Lower leg skin (tissue), 4 donors: ENCODE results near the gene SCAF8. TPM values are rescaled to one million over a fixed set of nuclear protein-coding genes. Genes with fewer than 3 reads are reported as not detected.

ENCODE experiments used
- DNase-seq, 2 donors: peaks; one replicate each; pipeline ENCODE4 v3.0.0-alpha.2; 2019; ENCODE audit warnings: low spot score in 2 of 2
- H3K4me3 ChIP-seq: fragments of 200-600 bp; sonication (generic); 2 replicates; pipeline ENCODE4 v1.5.1; 2017; ENCODE audit warnings: mild to moderate bottlenecking, low read depth; ENCODE audit not compliant: poor library complexity, severe bottlenecking
- POLR2A ChIP-seq, 2 donors: fragments of 450-650 bp; IDR thresholded peaks; one replicate each; pipeline ENCODE4 v1.6.1; 2016 to 2017; ENCODE audit warnings: antibody characterized with exemption in 2 of 2, mild to moderate bottlenecking in 1 of 2, moderate library complexity in 1 of 2
- WGBS, 2 donors: methylation state at CpG; one replicate each; pipeline ENCODE4 v1.1.5; 2018; 5-methylcytosine and 5-hydroxymethylcytosine counted together
- intact Hi-C: fragments of 100-400 bp; cut with DNase I; formaldehyde crosslinking; loops from one replicate; pipeline ENCODE4 v1.15.0; 2023; ENCODE audit warnings: low total_unique reads
- total RNA-seq, 4 donors: library from RNA; depleted of rRNA; stranded (reverse); fragments of >200 nt; gene quantifications; one replicate each; pipeline ENCODE4 v1.1.0, GENCODE V29; 2016
- TF ChIP-seq, protein P1 (sequence below), 3 donors: fragments of 450-650 bp; IDR thresholded peaks; one replicate each; pipeline ENCODE4 v1.5.1; 2016; ENCODE audit warnings: antibody characterized with exemption in 3 of 3, mild to moderate bottlenecking in 3 of 3, moderate library complexity in 2 of 3

The SCAF8 gene
- total RNA-seq, 4 donors from 2014 or later: 31.4 to 45.3 (median 41.3) TPM

DNA sequence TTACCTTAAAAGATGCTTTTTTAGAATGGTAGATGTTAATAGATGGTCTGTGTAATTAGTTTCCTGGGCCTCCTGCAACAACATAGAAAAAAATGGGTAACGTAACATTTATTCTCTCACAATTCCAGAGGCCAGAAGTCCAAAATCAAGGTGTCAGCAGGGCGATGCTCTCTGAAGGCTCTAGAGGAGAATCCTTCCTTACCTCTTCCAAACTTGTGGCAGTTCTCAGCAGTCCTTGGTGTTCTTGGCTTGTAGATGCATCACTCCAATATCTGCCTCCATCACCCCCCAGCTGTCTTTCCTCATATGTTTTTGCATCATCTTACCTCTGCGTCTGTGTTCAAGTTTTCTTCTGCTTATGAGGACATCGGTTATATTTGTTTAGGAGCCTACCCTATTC, 107.9 kb downstream of the SCAF8 start:
- WGBS, 2 donors: 97% methylated on average over 4 of the region's 4 CpGs
- intact Hi-C loops: no loop called here
- no peak overlapping the region for H3K4me3 ChIP-seq
- TF ChIP-seq, protein P1, sequence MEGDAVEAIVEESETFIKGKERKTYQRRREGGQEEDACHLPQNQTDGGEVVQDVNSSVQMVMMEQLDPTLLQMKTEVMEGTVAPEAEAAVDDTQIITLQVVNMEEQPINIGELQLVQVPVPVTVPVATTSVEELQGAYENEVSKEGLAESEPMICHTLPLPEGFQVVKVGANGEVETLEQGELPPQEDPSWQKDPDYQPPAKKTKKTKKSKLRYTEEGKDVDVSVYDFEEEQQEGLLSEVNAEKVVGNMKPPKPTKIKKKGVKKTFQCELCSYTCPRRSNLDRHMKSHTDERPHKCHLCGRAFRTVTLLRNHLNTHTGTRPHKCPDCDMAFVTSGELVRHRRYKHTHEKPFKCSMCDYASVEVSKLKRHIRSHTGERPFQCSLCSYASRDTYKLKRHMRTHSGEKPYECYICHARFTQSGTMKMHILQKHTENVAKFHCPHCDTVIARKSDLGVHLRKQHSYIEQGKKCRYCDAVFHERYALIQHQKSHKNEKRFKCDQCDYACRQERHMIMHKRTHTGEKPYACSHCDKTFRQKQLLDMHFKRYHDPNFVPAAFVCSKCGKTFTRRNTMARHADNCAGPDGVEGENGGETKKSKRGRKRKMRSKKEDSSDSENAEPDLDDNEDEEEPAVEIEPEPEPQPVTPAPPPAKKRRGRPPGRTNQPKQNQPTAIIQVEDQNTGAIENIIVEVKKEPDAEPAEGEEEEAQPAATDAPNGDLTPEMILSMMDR (IDR thresholded peaks at IDR 0.05): no peak
- no peak for TF ChIP-seq POLR2A (IDR thresholded peaks at IDR 0.05)
- DNase-seq: no peak

DNA sequence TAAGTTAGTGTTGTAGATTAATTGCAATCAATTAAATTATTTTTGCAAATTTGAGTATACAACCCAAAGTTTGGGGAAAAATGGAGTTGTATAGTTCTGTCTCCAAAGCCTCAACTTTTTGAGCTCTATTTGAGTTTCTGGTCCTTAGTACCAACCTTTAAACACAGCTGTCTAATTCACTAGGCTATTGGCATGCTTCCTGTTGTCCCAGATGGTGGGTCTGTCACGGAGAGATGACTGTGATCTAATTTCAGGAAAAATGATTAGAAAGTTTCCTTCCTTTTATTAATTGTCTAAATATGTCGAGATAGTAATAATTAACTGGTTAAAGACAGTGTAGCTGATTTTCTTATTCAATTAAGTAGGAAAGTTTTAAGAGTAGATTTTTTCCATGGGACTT, 109.6 kb downstream of the SCAF8 start:
- WGBS, 2 donors: 33 to 37% methylated on average over 2 of the region's 2 CpGs
- TF ChIP-seq, protein P1 (IDR thresholded peaks at IDR 0.05): no peak
- TF ChIP-seq POLR2A (IDR thresholded peaks at IDR 0.05): no peak
- intact Hi-C loops: no loop called here
- no peak overlapping the region for H3K4me3 ChIP-seq
- DNase-seq: no peak

DNA sequence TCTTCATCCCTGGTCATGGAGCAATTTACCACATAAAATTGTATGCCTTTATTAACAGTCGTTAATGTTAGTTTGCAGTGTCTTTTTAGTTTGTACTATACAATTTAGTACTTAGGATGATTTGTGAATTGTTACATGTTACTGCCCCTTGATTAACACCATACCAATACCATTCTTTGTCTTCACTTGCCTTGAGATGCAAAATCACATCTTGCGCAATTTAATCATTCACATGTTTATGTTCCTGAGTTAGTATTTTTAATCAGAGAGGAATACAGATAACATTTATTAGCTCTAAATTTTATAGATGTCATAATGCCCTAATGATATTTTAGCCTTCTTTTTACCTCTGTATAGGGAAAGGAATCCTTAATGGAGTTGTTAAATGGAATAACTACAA, 114.1 kb downstream of the SCAF8 start:
- 75 to 81% methylated on average over 2 of the region's 2 CpGs for WGBS, 2 donors
- DNase-seq: no peak
- intact Hi-C loops: no loop called here
- TF ChIP-seq POLR2A (IDR thresholded peaks at IDR 0.05): no peak
- TF ChIP-seq, protein P1 (IDR thresholded peaks at IDR 0.05): no peak
- H3K4me3 ChIP-seq: no peak overlapping the region

DNA sequence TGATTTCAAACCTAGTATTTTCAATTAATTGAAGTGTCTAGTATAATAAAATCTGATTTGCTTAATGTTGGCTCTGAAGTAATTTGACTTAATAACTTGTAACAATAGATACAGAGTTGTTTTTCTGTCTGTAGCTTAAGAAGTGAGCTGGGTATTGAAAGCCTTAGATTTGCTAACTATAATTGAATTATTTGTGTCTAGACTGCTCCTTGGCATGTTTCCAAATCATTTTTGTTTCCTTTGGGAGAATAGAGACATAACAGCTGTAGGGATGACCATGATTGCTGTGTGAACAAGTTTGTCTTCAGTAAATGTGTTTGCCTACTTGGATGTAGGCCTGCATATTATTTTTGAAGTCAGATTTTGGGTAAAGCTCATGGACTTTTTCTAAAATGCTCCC, 115.4 kb downstream of the SCAF8 start:
- no peak for DNase-seq
- TF ChIP-seq, protein P1 (IDR thresholded peaks at IDR 0.05): no peak
- TF ChIP-seq POLR2A (IDR thresholded peaks at IDR 0.05): no peak
- intact Hi-C loops: no loop called here
- H3K4me3 ChIP-seq: no peak overlapping the region

DNA sequence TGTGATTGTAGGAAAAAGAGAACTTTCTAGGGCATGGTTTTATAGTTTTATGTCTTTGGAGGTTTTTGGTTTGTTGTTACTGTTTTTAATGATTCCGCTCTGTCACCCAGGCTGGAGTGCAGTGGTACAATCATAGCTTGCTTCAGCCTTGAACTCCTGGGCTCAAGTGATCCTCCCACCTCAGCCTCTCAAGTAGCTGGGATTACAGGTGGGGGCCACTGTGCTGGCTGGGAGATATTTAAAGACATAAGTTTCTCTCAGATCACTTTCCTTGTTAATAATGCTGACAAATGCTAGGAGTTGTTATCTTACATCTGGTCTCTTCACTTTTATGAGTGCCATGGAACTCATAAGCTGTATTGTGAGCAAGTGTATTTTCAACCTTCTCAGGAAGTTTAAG, 116.3 kb downstream of the SCAF8 start:
- H3K4me3 ChIP-seq: no peak overlapping the region
- intact Hi-C loops: no loop called here
- TF ChIP-seq, protein P1 (IDR thresholded peaks at IDR 0.05): no peak
- TF ChIP-seq POLR2A (IDR thresholded peaks at IDR 0.05): no peak
- no peak for DNase-seq
- 97 to 100% methylated on average over 1 of the region's 1 CpG for WGBS, 2 donors

DNA sequence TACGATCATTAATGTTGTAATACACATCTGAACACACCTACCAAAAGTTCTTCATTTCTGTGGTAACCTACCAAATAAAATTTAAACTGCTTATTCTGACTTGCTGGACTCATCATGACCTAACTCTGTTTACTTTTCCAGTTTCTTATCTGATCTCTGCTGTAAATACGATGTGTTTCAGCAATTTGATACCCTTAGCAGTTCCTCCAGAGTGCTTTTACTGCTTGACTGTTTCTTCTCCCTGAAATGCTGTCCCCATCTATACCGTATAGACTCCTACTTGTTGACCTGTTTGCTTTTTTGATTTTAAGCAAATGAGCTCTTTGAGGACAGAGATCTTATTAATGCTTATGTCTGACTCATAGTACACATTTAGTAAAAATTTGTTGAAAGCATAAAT, 119.5 kb downstream of the SCAF8 start:
- no peak overlapping the region for H3K4me3 ChIP-seq
- no peak for DNase-seq
- no peak for TF ChIP-seq POLR2A (IDR thresholded peaks at IDR 0.05)
- TF ChIP-seq, protein P1 (IDR thresholded peaks at IDR 0.05): no peak
- WGBS, 2 donors: 73 to 84% methylated on average over 3 of the region's 3 CpGs
- intact Hi-C loops: no loop called here
